ENCODE data around the gene ZNF579.
"Not testable (repeated sequence)": the region's sequence is repeated elsewhere in the genome, so short reads cannot be mapped to it uniquely, and the experiment has no call there.

Gene ZNF579

GRCh38 chr19:55593096-55593772 lies 12.6 kb upstream of the ZNF579 start:
- no peak for DNase-seq (ENCODE audit: low spot score)

GRCh38 chr19:55592391-55593090 lies 11.9 kb upstream of the ZNF579 start:
- no peak for DNase-seq (ENCODE audit: low spot score)

- DNase-seq (ENCODE audit: low spot score) = no peak
These were observed 10.9 kb upstream of the ZNF579 start for GRCh38 chr19:55591555-55591954.

GRCh38 chr19:55590617-55591016 lies 10.0 kb upstream of the ZNF579 start:
- peak; percentile 76 for DNase-seq (ENCODE audit: low spot score)

- no peak for DNase-seq (ENCODE audit: low spot score)
These were observed 9.5 kb upstream of the ZNF579 start for GRCh38 chr19:55590109-55590508.

- DNase-seq (ENCODE audit: low spot score) = no peak
These were observed 8.1 kb upstream of the ZNF579 start for GRCh38 chr19:55588738-55589137.

- DNase-seq (ENCODE audit: low spot score) = peak; percentile 87
These were observed 6.5 kb upstream of the ZNF579 start for GRCh38 chr19:55586976-55587668.

GRCh38 chr19:55585658-55586339 lies 5.2 kb upstream of the ZNF579 start:
- DNase-seq (ENCODE audit: low spot score) = no peak

GRCh38 chr19:55584871-55585270 lies 4.2 kb upstream of the ZNF579 start:
- no peak for DNase-seq (ENCODE audit: low spot score)

- DNase-seq (ENCODE audit: low spot score) = not testable (repeated sequence)
These were observed 3.2 kb upstream of the ZNF579 start for GRCh38 chr19:55583897-55584296.

GRCh38 chr19:55582284-55582683 lies 1.6 kb upstream of the ZNF579 start:
- not testable (repeated sequence) for DNase-seq (ENCODE audit: low spot score)

- DNase-seq (ENCODE audit: low spot score) = no peak
These were observed 1.2 kb upstream of the ZNF579 start for GRCh38 chr19:55581823-55582223.

- no peak for DNase-seq (ENCODE audit: low spot score)
These were observed 636 bp upstream of the ZNF579 start for GRCh38 chr19:55581145-55581822.

- no peak for DNase-seq (ENCODE audit: low spot score)
These were observed 654 bp downstream of the ZNF579 start for GRCh38 chr19:55579766-55580621.

GRCh38 chr19:55578761-55579747 lies 1.6 kb downstream of the ZNF579 start:
- DNase-seq (ENCODE audit: low spot score) = no peak

GRCh38 chr19:55578031-55578760 lies 2.5 kb downstream of the ZNF579 start:
- DNase-seq (ENCODE audit: low spot score) = no peak

- DNase-seq (ENCODE audit: low spot score) = no peak
These were observed 3.9 kb downstream of the ZNF579 start for GRCh38 chr19:55576746-55577145.

GRCh38 chr19:55573929-55574328 lies 6.7 kb downstream of the ZNF579 start:
- not testable (repeated sequence) for DNase-seq (ENCODE audit: low spot score)

GRCh38 chr19:55569477-55569876 lies 11.2 kb downstream of the ZNF579 start:
- not testable (repeated sequence) for DNase-seq (ENCODE audit: low spot score)

Data from hematopoietic multipotent progenitor cell treated with erythropoietin and hydrocortisone succinate and interleukin-3 and kit ligand, for 15 days (in vitro differentiated cells).